Tibial nerve (tissue), 4 donors: ENCODE data around the gene IGF2R.

ENCODE experiments used
- CTCF ChIP-seq, 5 experiments: fragments of 200-600 bp in 3 of 5; fragments of 450-650 bp in 2 of 5; sonication (generic) in 3 of 5; IDR thresholded peaks; one replicate each; pipeline ENCODE4 v1.5.1; 2016 to 2019; ENCODE audit warnings: antibody characterized with exemption in 5 of 5, mild to moderate bottlenecking in 3 of 5, moderate library complexity in 2 of 5
- EP300 ChIP-seq, 2 donors: sonication (generic); formaldehyde crosslinking; IDR thresholded peaks; one replicate each; pipeline ENCODE4 v1.6.1; 2017; ENCODE audit warnings: antibody characterized with exemption in 2 of 2, mild to moderate bottlenecking in 1 of 2
- POLR2A ChIP-seq, 2 donors: fragments of 450-650 bp; IDR thresholded peaks; one replicate each; pipeline ENCODE4 v1.6.1; 2017; ENCODE audit warnings: antibody characterized with exemption in 2 of 2, mild to moderate bottlenecking in 2 of 2, moderate library complexity in 2 of 2

- TF ChIP-seq CTCF (IDR thresholded peaks at IDR 0.05) (no peak), EP300 (IDR thresholded peaks at IDR 0.05) (no peak), POLR2A (IDR thresholded peaks at IDR 0.05) (no peak)
These were observed 23.5 kb downstream of the IGF2R start for GRCh38 chr6:159992366-159992765.
